Activated T-cell treated with anti-CD3 and anti-CD28 coated beads, Interleukin-2, amount 50 U/mL, for 24 hours (primary cell): Measurements from ENCODE around the gene PPT2.
A peak's percentile ranks its signal among the peaks of the same experiment; 100 is the strongest.
"Not testable (repeated sequence)": the region's sequence is repeated elsewhere in the genome, so short reads cannot be mapped to it uniquely, and the experiment has no call there.

Experiments
- DNase-seq: peaks from one replicate; pipeline ENCODE4 v3.0.0-alpha.2; 2020
- H3K27ac Mint-ChIP-seq: 2 replicates; pipeline ENCODE4 v1.8.0; 2020; ENCODE audit warnings: mild to moderate bottlenecking, mixed read lengths
- H3K27me3 Mint-ChIP-seq: 2 replicates; pipeline ENCODE4 v1.8.0; 2020; ENCODE audit warnings: mixed read lengths
- H3K36me3 Mint-ChIP-seq: 2 replicates; pipeline ENCODE4 v1.8.0; 2020; ENCODE audit warnings: low read depth, mixed read lengths
- H3K4me1 Mint-ChIP-seq: 2 replicates; pipeline ENCODE4 v1.8.0; 2020; ENCODE audit warnings: low read depth, mixed read lengths
- H3K4me3 Mint-ChIP-seq: 2 replicates; pipeline ENCODE4 v1.8.0; 2020; ENCODE audit warnings: mild to moderate bottlenecking, moderate library complexity, mixed read lengths
- H3K9me3 Mint-ChIP-seq: 2 replicates; pipeline ENCODE4 v1.8.0; 2020; ENCODE audit warnings: mixed read lengths

The PPT2 gene

DNA sequence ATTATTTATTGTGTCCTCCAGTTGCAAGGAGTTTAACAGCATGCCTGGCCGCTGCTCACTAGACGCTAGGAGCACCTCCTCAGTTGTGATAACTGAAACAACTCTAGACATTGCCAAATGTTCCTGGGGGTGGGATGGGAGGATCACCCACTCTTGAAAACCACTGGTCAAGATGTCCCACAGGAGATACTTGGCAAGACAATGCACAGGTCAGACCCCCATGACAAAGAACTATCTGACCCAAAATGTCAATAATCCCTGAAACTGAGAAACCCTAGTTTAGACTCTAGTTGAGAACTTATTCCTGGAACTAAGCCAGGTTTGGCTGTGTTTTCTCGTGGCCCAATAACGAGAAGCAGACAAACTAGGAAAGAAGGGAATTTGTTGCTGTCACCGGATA, 14.4 kb upstream of the PPT2 start:
- Mint-ChIP-seq H3K27me3 (no peaks in the 10 kb centered on the region), H3K36me3 (no peaks in the 10 kb centered on the region), H3K9me3 (no peaks in the 10 kb centered on the region), H3K4me1 (no peaks in the 10 kb centered on the region), H3K4me3 (no peak overlapping the region), H3K27ac (no peak overlapping the region)
- no peak for DNase-seq

DNA sequence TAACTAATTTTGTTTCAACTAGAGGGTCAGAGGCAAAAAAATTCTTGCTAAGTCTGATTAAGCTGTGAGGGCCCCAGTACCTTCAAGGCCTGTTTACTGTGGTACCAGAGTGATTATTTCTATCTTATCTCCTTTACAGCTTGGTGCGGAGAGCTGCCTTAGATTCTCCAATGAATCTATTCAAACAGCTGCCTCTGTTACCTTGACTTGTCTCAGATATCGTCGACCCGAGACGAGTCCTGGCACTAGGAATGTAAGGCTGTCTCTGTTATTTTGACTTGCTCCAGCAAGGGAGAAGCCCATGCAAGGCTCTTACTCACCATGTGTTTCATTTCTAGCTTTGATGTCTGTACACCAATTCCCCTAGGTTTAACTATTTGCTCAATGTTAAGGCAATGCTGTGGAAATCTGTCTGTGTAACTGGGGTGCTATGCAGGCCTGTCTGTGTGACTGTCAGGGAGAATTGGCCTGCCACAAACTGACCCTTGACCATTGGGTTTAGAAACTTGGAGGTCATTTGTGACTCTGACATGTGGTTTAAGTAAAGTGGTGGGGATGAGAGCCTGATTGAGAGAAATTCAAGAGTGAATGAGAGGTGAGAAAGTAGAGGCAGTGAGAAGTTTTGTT, 13.4 kb upstream of the PPT2 start:
- H3K27me3 Mint-ChIP-seq: no peaks in the 10 kb centered on the region
- DNase-seq: no peak
- H3K4me3 Mint-ChIP-seq: no peak overlapping the region
- H3K36me3 Mint-ChIP-seq: no peaks in the 10 kb centered on the region
- no peak overlapping the region for H3K27ac Mint-ChIP-seq
- H3K4me1 Mint-ChIP-seq: no peaks in the 10 kb centered on the region
- H3K9me3 Mint-ChIP-seq: no peaks in the 10 kb centered on the region

DNA sequence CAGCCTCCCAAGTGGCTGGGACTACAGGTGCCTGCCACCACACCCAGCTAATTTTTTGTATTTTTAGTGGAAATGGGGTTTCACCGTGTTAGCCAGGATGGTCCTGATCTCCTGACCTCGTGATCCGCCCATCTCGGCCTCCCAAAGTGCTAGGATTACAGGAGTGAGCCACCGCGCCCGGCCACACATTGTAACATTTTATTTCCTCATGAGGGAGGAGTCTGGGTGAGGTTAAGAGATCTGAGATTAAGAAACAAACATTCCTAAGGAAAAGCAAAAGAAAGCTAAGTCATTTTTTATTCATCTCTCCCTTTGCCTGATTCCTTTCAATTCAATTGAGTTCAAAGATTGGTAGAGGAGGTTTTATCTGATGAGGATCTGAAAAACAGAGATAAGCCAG, 9.7 kb upstream of the PPT2 start:
- peaks cover 14% of the 10 kb centered on the region for H3K27me3 Mint-ChIP-seq
- not testable (repeated sequence) for H3K4me3 Mint-ChIP-seq, H3K27ac Mint-ChIP-seq

DNA sequence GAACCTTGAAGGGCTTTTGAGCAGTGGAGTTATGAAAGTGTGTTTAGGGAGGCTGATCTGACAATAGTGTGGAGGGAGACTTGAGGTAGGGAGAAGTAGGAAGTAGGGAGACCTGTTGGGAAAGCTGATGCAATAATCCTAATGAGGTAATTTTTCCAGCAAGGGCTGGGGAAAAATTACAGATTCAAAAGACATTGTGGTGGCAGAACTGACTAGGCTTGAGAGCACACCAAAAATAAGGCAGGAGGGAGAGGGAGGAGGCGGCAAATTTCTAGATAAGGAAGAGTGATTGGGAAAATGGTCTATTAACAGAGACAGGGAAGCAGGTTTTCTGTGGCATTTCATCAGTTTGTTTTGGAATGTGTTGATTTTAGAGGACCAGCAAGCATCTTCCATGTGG, 7.7 kb upstream of the PPT2 start:
- peaks cover 26% of the 10 kb centered on the region for H3K27me3 Mint-ChIP-seq
- no peak overlapping the region for H3K27ac Mint-ChIP-seq
- no peak for DNase-seq
- H3K4me3 Mint-ChIP-seq: no peak overlapping the region
- H3K4me1 Mint-ChIP-seq: peaks cover 25% of the 10 kb centered on the region
- no peaks in the 10 kb centered on the region for H3K9me3 Mint-ChIP-seq
- no peaks in the 10 kb centered on the region for H3K36me3 Mint-ChIP-seq

More for the DNA sequence above, 9.7 kb upstream of the PPT2 start:
- not testable (repeated sequence) for DNase-seq, H3K9me3 Mint-ChIP-seq, H3K36me3 Mint-ChIP-seq
- peaks cover 13% of the 10 kb centered on the region for H3K4me1 Mint-ChIP-seq

DNA sequence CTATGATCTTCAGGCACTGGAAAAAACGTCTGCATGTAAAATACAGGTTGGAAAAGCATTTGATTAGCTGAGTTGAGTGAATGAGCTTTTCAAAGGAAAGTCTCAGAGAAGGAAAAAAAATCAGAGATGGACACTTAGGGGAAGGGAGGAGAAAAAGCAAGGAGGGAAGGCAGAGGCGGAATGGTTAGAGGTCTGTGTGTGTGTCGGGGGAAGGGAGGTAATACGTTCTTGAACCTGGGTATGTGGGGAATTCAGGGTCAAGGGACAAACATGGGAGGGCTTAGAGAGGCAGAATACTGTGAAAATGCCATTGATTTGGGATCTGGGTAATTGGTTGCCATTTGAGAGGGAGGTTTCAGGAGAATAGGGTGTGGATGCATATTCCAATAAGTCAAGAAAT, 7.3 kb upstream of the PPT2 start:
- no peaks in the 10 kb centered on the region for H3K36me3 Mint-ChIP-seq
- H3K4me1 Mint-ChIP-seq: peaks cover 27% of the 10 kb centered on the region
- no peak overlapping the region for H3K4me3 Mint-ChIP-seq
- H3K27ac Mint-ChIP-seq: no peak overlapping the region
- peaks cover 28% of the 10 kb centered on the region for H3K27me3 Mint-ChIP-seq
- no peak for DNase-seq
- H3K9me3 Mint-ChIP-seq: no peaks in the 10 kb centered on the region

DNA sequence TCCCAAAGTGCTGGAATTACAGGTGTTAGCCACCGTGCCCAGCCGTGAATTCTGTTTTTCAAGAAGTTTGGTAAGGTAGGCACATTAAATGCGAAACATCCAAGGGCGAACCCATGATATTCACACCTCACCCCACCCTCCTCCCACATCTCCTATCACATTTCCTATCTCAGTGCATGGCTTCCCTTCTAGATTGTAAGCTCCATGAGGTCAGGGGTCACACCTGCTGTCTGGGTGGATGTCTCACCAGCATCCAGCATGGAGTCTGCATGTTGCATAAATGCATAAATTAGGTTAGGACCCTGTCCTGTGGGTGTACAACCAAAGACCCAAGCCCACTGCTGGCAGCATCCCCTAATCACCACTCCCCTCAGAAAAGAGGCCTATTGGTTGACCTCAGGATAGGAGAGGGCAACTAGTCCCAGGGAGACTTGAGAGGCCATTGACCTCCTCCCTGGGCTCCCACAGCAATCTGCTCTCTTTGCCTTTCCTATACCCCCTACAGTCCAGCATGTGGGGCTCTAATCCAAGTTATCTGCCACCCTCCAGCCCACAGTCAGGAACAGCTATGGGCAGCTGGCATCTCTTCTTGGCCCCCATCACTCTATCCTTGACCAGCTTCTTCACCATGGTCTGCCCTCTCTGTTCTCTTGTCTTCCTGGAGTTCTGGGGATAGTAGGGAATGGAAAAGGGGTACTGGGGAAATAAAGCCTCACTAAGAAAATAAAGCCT, 6.4 kb upstream of the PPT2 start:
- peaks cover 35% of the 10 kb centered on the region for H3K4me1 Mint-ChIP-seq
- peaks cover 28% of the 10 kb centered on the region for H3K27me3 Mint-ChIP-seq
- H3K27ac Mint-ChIP-seq: no peak overlapping the region
- H3K36me3 Mint-ChIP-seq: no peaks in the 10 kb centered on the region
- H3K4me3 Mint-ChIP-seq: no peak overlapping the region
- no peak for DNase-seq
- H3K9me3 Mint-ChIP-seq: no peaks in the 10 kb centered on the region

DNA sequence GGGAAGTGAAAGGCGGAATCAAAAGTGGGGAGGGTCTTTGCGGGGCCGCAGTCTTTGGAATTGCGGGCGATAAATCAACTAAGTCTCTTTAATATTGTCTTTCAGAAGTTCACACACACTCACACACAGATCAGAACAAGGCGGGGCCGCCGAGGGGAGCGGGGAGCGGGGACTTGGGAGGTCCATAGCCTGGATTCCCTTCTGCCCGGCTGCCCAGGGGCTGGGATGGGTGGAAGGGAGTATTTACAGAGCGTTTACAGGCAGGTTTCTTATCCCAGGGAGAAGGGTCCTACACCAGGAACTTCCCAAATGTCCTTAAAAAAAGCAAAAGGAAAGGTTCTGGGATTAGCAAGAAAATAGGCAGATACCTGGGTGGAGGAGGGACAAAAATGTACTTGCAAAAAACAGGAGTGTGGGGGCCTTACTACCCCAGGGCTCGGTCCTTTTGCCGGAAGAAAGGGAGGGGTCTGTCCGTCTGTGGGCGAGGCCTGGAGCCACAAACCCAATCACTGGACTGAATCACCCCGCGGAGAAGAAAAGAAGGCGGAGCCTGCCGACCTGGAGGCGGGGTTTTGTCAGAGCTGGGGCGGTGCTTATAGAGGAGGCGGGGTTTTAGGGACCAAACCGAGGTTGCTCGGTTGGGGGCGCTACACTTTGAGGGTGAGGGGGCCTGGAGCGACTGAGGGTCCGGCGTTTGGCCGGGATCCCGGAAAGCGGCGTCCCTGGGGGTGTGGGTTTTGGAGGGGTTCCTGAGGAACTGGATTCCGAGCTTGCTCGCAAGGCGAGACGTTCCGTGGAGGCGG, 5.5 kb upstream of the PPT2 start:
- H3K9me3 Mint-ChIP-seq: no peaks in the 10 kb centered on the region
- H3K4me3 Mint-ChIP-seq: peak overlapping the region; percentile 71
- H3K27me3 Mint-ChIP-seq: peaks cover 28% of the 10 kb centered on the region
- H3K27ac Mint-ChIP-seq: peak overlapping the region; percentile 24
- H3K4me1 Mint-ChIP-seq: peaks cover 43% of the 10 kb centered on the region
- H3K36me3 Mint-ChIP-seq: no peaks in the 10 kb centered on the region
- peak; percentile 86 for DNase-seq

DNA sequence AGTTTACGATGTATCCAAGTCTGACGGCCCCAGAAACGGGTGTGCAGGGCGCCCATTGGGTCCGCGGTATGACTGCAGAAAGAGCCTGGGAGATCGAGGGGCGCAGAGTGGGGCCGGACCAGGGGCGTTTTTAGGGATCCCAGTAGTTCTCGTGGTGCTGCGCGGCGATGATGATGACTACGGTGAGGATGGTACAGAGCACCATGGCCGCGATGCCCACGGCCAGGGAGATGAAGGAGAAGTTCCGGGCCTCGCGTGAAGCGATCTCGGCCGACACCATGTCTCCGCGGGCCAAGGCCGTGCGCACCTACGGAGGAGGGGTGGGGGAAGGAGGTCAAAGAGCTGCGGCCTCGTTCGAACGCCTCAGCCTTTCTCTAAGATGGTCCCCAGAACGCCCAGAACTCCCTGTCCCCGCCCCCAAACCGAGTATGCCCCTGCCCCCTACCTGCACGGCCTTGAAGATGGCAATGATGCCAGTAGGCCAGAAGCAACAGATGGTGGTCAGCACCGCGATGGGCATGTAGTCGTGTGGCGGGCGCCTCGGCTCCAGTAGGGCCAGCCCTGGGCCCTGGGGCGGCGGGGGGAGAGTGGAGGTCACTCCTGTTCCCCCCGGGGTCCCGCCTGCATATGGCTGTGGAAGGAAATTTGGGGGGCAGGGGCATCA, 4.7 kb upstream of the PPT2 start:
- peaks cover 49% of the 10 kb centered on the region for H3K4me1 Mint-ChIP-seq
- peak overlapping the region; percentile 71 for H3K4me3 Mint-ChIP-seq

DNA sequence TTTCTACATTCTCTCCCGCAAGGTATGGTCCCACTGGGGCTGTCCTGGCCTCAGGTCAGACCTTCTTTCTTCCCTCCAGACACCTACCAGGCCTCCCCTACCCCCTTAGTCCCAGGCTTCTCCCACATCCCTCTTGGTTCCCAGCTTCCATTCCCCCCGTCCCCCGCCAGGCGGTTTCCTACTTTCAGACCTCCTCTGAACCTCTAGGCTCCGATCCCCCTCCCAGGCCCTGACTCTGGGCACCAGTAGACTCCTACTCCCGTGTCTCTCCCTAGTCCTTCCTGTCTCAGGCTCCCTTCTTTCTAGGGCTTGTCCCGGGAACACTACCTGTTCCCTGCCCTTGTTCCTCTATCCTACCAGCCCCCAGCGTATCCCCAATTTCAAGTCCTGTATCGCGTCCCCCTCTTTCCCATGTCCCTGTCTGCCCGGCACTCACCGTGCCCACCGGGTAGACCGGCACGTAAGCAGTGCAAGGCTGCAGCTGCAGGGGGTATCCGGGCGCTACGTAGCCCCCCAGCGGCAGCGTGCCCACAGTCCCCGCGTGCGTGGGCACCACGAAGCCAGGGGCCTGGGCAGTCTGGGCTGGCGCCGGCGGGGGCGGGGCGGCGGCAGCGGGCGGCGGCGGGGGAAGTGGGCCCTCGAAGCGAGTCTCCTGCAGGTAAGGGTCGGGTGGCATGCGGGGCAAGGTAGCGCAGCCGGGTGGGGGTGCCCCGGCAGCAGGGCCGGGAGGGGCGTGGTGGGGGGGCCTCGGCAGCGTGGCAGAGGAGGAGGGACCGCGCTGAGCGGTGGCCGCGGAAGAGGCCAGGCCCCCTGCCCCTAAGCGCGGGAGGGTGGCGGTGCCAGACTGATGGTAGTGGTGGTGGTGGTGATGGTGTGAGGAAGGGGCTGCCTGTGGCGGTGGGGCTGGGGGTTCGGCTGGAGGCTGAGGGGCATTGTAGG, 3.7 kb upstream of the PPT2 start:
- H3K36me3 Mint-ChIP-seq: peaks cover 8% of the 10 kb centered on the region
- no peak overlapping the region for H3K27ac Mint-ChIP-seq
- H3K4me1 Mint-ChIP-seq: peaks cover 57% of the 10 kb centered on the region
- no peak for DNase-seq
- peaks cover 28% of the 10 kb centered on the region for H3K27me3 Mint-ChIP-seq
- H3K9me3 Mint-ChIP-seq: no peaks in the 10 kb centered on the region
- no peak overlapping the region for H3K4me3 Mint-ChIP-seq

More for the DNA sequence above, 4.7 kb upstream of the PPT2 start:
- Mint-ChIP-seq H3K36me3 (peaks cover 3% of the 10 kb centered on the region), H3K27ac (peak overlapping the region; percentile 24), H3K27me3 (peaks cover 28% of the 10 kb centered on the region), H3K9me3 (no peaks in the 10 kb centered on the region)
- DNase-seq: no peak

DNA sequence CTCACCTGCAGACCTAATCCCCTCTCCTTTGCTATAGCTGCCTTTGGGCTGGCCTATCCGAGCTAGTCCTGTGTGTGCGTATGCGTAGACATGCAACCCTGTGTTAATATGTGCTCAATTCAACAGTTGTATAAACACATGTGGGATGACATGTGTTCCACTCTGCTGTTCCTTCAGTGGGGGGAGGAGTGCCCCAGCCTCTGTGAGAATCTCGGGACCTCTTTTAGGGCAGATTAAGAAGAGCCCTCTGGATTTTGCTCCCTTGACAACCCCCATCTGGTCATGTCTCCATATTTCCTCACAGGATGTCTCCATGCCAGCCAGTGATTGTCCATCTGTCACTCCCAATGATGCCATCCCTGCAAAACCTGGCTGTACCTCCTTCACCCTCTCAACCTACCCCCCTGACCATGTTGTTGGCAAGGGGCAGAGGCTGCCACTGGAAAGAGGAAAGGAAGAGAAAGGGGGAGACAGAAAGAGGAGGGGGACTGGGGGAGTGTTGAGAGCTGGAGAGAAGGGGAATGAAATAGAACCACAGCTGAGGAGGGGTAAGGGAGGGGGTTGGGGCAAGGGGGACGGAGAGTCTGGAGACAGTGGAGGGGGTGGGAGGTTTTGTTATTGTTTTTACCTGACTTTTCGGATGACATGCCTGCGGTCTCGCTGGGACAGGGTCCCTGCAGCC, 2.6 kb upstream of the PPT2 start:
- Mint-ChIP-seq H3K27me3 (peaks cover 28% of the 10 kb centered on the region), H3K4me1 (peaks cover 62% of the 10 kb centered on the region), H3K4me3 (peak overlapping the region; percentile 55), H3K36me3 (peaks cover 16% of the 10 kb centered on the region), H3K27ac (no peak overlapping the region), H3K9me3 (no peaks in the 10 kb centered on the region)
- DNase-seq: no peak

DNA sequence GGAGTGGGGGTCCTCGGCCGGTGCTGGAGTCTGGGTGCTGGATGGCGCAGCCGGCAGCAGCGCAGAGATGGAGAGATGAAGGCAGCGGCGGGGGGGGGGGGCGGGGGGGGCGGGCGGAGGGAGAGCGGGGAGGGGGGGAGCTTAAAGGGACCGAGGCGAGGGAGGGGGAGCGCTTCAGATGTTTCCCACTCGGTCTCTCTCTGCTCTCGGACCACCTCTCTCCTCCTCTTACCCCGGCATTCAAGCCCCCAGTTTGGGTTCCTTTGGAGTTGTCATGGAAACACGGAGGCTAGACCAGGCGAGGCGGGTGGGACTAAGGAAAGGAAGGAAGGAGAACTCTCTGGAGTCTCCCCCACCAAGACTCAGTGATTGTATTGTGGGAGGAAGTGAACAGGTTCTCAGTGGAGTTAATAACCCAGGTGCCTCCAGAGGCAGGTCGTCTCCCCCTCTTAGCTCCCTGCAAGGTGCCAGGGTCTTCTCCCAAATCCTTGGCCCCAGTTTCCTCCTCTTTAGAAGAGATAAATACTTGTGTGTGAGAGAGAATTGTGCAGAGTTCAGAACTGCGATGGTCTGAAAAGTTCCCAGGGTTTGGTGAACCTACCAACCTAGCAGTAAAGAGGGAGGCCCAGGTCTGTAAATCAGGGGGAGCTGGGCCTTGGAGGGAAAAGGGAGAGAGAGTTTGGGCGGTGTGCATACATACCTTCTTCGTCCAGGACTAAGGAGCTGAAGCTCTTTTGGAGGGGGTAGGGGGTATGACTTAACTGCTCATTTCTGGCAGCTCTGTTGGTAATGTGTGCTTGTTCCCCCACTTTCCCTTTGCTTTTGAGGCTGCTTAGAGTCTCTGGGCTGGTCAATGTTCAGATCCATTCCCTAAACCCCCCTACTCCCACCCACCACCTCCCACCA, 1.8 kb upstream of the PPT2 start, which contains the start of gene PRRT1:
Gene PRRT1, minus strand, starts transcription at position 77 of the 906 bp plus-strand sequence. CDS start 112 bp downstream, outside the sequence.
- Mint-ChIP-seq H3K27ac (no peak within 1 kb of the TSS), H3K9me3 (no peaks in the 10 kb centered on the region), H3K27me3 (peaks cover 28% of the 10 kb centered on the region), H3K4me3 (peak within 1 kb of the TSS; percentile 94), H3K4me1 (peaks cover 62% of the 10 kb centered on the region), H3K36me3 (peaks cover 23% of the 10 kb centered on the region)
- no peak for DNase-seq

DNA sequence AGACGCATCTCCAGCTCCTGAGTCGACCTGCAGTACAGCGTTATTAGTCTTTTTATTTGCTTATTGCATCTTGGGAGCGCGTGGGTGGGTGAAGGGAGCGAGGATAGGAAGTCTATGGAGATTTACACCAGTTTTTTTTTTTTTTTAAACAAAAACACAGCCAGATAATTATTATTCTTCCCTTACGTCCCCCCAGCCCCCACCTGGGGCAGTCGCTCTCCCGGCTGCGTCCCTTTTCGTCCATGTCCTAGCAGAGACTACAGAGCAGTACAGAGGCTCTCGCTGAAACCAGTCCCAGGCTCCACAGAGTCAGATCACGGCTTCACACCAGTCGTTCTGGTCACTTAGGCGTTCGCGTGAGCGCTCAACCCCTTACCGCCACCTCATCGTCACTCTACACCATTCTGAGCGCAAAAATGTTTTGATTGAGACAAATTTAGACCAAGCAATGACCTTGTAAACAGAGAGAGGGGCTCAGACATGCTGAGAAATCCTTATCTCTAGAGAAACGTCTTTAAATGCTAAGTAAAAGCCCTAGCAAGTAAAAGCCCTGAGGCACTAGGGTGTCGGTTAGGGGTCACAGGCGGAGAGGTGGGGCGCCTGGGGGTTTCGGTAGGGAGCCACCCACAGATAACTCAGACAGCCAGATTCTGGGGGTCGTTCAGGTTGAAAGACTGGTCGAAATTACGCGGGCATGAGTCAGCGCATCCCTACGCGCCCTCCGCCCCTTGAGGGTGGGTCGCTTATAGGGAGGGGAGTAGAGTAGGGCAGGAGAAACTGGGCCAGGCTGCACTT, 975 bp upstream of the PPT2 start:
- H3K27me3 Mint-ChIP-seq: peaks cover 27% of the 10 kb centered on the region
- H3K27ac Mint-ChIP-seq: peak overlapping the region; percentile 96
- H3K4me3 Mint-ChIP-seq: peak overlapping the region; percentile 94
- peaks cover 30% of the 10 kb centered on the region for H3K36me3 Mint-ChIP-seq
- DNase-seq: no peak
- H3K4me1 Mint-ChIP-seq: peaks cover 61% of the 10 kb centered on the region
- H3K9me3 Mint-ChIP-seq: no peaks in the 10 kb centered on the region
